ENCODE data around the gene CD47.
A peak's percentile ranks its signal among the peaks of the same experiment; 100 is the strongest.

Gene CD47

DNA sequence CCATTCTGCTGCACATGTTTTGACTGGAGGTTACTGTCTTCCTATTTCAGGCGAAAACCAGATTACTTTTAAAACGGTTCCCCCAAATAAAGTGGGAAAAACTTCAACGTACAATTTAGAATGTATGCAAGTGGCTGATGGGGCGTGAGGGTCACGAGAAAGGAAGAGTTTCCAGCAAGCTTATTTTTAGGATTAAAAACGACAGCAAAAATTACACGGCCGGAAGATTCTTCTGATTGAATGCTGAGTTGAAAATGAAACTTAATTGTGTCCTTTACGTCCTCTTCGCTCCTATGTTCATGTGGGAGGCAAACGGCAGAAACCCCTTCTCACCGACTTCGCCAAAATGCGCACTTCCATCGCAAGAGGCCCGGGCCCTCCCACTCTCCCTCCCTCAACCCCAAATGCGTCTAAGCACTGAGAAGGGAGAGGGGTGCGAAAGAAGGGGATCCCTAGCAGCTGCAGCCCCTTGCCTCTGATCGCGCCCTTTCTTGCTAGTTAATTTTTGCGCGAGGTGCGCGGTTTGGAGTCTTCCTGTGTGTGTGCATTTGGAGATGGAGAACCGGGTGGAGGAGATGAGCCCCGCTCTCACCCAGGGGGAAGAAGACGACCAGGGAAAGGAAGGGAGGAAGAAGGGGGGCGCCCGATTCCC lies 656 bp downstream of the CD47 start:
- peak; percentile 54 for DNase-seq

DNA sequence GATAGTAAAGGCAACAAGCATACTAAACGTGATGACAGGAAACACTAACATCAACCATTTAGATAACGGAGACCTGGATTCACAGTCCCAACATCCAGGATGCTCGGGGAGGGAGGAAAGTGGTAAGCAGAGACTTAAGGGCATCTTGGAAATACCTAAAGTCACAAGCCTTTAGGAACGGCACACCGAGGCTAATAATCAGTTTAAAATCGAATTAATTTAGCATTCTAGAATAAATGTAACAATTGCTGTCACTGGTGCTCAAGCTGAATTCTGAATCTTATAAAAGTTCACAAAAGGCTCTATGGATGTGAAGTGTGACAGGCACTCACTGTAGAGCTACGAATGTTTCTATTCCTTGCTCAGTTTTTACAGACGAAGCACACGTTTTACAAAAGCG lies 1.3 kb downstream of the CD47 start:
- DNase-seq: no peak

DNA sequence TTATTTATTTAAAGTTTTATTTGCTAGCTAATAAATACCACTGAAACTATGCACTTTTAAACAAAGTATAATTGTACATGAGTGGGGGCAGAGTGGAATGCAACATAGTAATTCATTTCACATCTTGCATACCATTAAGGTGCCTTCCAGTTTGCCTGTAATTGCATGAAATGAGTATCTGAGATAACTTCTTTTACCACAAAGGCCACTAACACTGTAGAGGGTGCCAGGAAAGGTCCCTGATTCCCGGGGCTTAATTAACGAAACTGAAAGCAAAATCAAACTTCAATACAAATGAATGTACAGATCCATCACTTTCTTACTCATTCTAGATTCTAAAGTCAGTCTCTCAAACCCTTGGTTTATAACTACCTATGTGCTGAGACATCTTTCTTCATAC lies 2.1 kb downstream of the CD47 start:
- no peak for DNase-seq

DNA sequence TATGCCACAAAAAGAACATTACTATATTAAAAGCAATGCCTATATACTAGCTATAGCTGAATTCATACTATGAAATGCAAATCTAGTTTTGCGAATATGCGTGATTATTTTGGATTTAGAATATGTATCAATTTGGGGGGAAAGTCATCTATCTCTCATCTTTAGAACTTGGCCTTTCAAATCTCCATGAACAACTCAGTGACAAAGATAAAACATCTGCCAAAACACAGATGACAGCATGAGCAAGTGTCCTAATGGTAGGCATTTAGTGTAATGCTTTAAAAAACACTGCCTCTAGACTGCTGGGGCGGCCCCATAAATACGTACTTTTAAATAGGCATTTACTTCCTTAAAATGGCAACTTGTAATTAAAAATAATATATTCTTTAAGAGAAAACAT lies 2.7 kb downstream of the CD47 start:
- no peak for DNase-seq

DNA sequence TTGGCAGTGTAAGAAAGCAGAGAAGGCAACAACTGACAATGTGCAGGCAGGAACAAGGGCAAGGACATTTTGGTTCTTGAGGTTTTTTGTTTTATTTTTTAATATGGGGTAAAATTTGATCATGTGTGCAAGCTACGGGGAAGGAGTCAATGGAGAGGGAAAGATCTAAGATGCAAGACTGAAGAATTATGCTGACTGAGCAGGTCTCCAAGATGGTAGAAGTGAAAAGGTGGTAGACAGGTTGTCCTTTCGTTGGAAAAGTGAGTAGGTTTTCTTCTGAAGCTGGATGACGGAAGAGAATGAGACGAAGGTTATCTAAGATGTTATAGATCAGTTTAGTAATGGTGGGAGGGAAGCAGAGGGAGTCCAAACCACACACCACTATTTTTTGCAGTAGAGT lies 4.2 kb downstream of the CD47 start:
- DNase-seq: no peak

DNA sequence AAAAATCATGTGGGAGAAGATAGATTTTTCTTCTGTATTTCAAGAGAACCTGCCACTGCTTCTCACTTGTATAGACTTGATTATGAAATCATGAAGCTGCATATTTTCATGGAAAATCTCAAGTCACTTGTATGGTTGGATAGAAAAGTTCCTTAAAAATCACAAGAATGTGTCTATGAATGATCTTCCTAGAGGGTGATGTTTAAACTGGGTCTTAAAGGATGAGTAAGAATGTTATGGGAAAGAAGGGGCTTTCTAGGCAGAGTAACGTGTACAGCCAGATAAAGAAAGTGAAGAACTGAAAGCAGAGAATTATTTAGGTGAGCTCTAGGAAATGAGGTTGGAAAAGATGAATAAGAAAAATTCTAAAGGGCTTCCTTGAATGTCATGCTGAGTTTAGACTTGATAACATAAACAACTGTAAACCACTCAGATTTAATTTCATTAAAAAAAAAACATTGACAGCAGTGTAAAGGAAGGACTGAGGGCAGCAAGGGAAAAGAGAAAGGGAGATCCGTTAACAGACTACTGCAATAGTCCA lies 5.0 kb downstream of the CD47 start:
- DNase-seq: no peak

DNA sequence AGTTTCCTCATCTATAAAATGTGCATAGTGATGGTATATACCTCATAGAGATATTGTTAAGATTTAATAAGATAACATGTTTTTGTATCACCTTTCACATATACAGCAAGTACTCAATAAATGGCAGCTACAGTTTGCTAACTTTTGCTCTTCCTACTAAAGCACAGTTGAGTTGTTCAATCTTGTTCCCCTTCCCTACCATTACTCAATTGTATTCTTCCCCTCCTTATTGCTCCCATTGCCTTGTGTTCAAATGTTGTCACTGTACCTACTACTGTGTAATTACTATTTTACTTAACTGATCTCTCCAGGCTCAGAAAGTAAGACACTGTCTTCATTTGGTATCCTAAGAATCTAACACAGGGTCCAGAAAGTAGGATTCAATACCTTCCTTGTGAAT lies 5.5 kb downstream of the CD47 start:
- DNase-seq: no peak

DNA sequence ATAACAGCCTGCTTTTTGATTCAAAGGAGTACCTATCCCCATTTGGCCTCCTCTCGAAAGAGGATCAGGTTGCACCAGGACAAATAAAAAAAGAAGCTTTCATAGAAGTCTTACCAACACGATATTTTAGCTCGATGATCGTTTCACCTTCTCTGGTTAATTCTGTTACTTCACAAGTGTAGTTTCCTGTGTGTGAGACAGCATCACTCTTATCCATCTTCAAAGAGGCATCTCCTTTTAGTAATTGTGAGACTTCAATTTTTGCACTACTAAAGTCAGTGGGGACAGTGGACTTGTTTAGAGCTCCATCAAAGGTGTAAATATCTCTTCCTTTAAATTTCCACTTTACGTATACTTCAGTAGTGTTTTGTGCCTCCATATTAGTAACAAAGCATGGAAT lies 11.0 kb downstream of the CD47 start:
- DNase-seq: no peak

DNA sequence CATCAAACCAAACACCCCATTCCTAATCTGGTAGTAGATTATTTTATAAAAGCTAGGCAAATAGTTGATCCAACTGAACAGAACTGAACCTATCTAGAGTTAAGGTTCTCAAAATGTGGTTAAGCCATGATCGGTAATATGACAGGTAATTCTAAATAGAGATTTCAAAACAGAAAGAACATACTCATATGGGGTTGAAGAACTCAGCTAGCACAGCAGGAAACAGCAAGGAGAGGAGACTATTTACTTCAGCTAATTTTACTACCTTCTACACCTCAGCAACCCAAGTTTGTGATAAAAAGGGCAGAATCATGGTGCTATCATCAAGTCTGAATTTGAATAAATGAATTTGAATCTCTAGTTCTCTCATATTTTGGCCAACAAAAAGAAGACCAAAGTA lies 11.8 kb downstream of the CD47 start:
- DNase-seq: no peak

DNA sequence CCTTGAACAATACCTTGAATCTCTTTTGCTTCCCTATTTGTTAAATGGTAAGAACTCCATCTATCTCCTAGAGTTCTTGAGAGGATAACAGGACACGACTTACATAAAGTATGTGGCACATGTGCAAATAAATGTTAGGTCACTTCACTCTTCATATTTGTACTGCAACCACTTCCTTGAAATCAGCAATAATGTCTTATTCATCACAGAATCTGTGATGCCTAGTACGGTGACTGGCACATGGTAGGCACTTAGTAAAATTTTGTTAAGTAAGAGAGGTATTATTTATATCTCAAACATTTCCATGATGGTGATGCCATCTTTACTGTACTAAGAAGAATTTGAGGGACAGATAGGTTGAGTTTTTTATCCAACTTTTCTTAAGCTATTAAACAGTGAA lies 14.3 kb downstream of the CD47 start:
- DNase-seq: no peak

DNA sequence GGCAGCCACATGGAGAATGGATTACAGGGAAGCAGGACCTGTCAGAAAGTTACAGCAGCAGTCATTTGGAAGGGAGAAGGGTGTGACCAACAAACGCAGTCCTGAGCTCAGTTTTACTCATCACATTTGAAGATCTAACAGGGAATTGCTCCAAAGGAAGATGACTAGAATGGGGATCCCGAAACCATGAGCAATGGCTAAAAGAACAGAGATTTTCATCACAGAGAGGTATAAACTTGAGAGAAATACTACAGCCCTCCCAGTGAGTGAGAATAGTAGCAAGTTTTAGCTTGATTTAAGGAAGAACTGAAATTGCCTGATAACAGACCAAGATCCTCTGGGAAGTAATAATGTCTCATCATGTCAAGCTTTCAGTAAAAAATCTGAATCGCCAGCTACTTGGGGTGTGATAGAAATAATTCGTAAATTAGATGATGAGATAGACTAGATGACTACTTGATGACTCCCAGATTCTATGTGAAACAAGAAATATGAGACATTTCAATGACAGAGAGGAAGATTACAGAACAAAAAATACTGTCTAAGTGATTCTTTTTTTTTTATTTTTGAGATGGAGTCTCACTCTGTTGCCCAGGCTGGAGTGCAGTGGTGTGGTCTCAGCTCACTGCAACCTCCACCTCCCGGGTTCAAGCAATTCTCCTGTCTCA lies 16.9 kb downstream of the CD47 start:
- no peak for DNase-seq

DNA sequence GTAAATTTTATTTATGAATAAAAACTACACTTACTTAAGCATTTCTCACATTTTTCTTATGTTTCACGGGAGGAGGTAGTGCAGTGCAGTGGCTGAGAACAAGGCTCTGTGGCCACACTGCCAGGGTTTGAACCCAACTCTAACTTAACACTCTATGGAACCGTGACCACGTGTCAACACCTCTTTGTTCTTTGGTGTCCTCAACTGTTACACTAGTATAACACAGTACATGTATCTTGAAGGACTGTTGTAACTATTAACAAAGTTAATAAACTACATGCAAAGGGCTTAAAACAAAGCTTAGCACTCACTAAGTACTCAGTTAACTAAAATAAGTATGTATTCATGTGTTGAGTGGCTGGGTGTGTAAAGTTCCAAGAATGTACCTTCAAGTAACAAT lies 19.5 kb downstream of the CD47 start:
- DNase-seq: no peak

DNA sequence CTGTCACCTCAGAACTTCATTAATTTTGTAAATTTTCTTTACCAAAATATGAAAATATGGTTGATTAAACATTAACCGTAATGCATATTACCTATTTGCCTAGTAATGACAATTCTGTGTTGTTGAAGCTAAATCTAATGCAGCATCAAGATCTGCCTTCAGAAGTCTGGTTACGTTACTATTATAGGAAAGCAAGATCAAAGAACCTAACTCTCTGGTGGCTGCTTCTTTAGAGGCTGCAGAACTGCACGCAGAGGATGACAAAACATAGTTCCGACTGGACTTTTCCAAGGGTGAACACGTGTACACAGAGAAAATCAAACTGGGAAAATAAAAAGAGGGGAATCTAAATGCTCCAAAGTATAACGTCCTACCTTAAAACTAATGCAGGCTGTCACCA lies 20.5 kb downstream of the CD47 start:
- no peak for DNase-seq

DNA sequence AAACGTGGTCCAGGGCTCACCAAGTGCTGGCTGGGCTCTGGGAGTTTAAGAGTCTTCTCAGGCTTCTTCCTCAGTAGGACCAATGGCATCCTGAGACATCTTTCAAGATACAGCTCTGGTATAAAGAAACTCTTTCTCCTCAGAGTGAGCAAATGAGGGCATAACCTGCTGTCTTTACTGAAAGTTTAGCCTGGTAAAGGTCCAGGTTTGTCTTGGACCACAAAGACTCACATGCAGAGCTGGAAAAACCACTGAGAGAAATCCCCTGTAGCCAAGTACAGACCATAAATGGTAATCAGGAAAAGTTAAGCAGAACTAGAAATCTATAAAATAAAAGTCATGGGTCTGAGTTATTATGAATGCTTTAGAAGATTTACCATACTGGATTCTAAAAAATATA lies 23.1 kb downstream of the CD47 start:
- DNase-seq: no peak

DNA sequence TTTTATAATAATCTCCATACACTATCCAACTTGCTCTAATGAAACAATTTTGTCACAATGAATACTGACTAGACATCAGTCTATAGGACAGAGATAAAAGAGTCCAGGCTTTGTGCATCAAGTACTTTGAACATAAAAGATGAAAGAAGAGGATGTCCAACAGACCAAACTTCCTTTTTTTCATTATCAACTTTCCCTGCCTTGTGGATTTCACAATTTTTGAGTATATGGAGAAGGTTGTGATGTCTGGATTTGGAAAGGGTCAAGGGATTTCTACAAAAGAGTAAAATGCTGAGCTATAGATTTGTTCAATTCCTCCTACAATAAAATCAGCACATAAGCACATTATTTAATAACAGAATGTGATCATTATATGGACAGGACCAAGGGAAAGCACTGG lies 25.7 kb downstream of the CD47 start:
- DNase-seq: no peak

DNA sequence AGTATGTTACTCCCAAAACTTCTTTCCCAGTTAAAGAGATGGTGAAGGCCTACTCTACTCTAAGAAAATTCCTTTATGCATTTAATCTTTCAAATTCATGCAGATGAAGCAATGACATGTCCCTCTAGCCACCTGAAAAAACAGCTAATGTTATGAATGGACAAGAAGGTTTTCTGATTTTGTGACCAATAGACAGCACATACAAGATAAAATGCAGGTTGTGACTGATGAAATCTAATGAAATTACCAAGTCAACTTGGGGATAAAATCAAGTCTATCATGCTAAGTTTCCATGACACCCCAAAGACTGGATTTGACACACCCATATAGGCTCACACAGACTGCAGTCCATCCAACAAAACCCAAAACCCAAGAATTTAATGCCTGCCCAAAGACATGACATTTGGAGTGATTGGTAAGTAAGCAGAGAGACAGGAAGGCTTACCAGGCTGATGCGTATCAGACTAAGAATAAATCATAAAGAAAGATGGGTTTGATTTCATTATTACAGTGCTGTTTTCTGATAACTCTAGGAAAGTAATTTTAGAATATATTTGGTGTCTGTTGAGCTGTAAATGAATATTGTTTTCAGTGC lies 26.4 kb downstream of the CD47 start:
- DNase-seq: no peak

DNA sequence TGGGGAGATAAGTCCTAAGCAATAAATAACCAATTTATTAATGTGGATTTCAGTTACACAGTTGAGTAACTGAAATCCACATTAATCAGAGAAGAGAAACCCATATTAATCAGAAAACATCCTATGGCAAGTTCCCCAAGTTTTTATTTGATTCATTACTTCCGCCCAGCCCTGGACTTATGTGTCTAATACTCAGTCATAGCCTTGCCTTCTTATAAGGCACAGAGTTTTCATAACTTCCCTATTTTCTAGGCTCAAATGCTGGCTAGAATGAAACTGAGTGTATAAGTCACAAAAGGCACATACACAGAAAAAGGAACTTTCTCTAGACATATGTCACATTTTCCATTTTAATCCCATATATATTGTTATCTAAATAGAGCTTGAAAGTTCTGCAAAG lies 28.8 kb downstream of the CD47 start:
- no peak for DNase-seq

DNA sequence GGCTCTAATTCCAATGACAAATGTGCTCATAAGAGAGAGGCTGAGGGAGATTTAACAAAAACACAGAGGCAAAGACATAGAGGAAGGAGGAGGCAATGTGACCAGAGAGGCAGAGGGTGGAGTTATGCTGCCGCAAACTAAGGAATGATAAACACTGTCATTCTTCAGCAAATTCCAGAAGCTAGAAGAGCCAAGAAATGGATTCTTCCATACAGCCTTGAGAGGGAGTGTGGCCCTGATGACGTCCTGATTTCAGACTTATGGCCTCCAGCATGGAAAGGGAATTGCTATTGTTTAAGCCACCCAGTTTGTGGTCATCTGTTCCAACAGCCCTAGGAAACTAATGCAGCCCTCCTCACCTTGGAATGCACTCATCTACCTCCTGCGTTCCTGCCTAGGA lies 30.5 kb downstream of the CD47 start:
- no peak for DNase-seq

DNA sequence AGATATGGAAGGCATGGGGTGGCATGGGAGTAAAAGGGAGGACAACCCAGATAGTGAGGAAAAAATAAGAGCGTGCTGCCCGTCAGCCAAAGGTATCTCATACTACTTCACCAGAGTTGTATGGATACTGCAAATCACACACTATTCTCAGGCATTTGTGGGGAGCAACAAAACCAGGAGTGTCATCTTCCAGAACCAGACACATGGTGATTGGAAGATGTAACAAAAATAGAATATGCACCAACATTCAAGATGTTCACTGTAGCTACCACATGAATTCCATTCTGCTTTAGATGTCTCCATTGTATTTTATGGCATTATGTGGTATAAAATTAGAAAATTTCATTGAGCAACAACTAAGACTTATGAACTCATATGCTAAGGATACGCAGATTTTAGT lies 34.9 kb downstream of the CD47 start:
- DNase-seq: no peak

DNA sequence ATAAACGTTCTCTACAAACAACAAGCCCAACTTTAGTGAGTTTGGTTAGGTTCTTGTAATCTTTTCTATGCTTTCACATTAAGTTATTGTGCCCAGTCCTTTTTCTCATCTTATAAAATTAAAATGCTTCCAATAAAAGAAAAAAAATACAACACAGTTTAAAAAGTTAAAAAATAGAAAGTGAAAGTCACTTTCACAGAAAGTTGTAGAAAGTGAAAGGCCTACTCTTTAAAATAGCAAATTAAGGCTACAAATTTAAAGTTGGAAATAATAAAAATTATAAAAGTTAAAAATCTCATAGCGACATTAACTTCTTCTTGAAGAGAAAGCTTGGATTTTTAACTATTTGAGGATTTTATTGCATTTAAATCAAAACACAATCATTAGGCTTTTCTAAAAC lies 35.9 kb downstream of the CD47 start:
- no peak for DNase-seq

DNA sequence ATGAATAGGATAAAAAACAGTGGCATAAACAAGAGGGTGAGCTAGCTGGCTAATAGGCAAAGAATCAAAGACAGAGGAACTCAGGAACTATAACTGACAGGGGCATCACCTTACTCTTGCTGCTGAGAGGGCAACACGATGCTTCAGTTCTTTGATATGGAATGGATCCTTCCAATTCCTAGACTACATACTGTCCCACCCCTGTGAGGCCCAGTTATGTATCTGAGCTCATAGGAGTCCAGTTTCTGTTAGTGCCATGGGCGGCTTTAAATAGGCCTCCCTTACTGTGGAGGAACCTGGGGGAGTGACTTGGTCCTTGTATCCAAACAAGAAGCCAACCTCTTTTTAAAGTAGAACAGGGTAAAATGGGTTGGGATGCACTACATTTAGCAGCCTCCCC lies 37.3 kb downstream of the CD47 start:
- no peak for DNase-seq

DNA sequence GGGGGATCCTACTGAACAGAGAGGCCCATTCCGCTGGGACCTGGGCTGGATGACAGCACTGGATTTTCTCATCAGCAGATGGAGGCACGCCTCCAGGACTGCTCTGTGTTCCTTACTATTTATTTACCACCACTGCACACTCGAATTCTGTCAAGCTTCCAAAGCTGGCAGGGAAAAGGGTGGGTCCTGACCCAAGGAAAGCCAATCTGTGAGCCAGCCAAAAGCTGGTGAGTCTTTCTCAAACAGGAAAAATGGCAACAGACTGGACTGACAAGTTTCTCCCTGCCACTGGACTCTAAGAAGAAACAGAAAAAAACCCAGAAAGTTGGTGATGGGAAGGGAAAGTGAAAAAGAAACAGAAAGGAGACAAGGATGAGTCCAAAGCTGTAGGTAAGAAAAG lies 37.8 kb downstream of the CD47 start:
- no peak for DNase-seq

DNA sequence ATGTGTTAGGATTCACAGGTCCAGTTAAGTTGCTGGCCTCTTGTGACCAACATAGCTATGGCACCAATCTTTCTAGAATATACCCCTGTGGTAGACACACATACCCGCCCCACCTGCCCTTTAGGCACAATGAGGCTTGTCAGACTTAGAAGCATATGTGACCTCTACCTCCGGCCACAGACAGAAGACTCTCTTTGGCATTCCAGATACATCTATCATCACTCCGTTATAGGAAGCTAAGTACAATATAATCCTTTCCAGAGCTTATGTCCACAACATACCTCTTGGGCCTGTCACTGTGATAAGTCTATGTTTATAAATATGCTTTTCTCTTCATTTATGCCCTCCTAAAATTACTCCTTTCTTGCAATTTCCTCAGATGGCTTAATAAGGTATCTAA lies 39.8 kb downstream of the CD47 start:
- no peak for DNase-seq

DNA sequence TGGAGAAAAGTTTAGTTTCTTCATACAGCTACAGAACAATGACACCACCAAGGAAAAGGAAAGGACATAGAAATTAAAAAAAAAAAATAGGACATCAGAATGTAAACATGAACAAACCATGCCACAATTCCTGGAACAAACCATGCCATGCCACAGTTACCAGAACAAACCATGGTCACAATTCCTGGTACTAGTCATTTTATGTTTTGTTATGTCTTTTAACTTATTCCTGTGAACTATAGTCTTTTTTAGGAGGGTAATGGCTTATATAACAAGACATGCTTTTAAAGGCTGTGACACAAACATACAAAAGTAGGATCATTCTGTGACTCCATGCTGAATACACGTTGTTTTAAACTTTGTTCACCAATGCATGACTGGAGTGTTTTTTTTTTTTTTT lies 42.8 kb downstream of the CD47 start:
- no peak for DNase-seq

DNA sequence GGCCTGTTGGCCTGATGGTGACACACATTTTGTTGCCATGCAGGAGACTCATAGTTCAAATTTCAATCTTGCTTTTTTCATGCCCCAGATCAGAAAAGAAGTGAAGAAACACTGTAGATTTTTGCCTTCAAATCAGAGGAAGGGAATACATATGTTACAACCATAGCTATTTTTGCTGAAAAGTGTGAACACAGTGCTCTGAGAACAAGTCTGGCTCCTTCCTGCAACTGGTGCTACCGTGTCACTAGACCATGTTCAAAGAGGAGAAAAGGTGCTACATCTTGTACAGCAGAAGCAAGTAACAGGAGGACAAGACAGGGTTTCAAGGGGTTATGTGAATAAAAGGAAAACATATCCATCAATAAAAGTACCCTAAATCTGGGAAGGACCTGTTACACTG lies 44.6 kb downstream of the CD47 start:
- DNase-seq: no peak
